HG02571 (cell line): ENCODE measurements around the gene ANAPC7.
"Not testable (repeated sequence)": the region's sequence is repeated elsewhere in the genome, so short reads cannot be mapped to it uniquely, and the experiment has no call there.

Experiments
- ATAC-seq: cut with Tn5 transposase; IDR thresholded peaks from one replicate; pipeline ENCODE4 v1.9.1; 2021; ENCODE audit warnings: mild to moderate bottlenecking, moderate library complexity; ENCODE audit not compliant: unreplicated experiment

ANAPC7 gene, protein sequence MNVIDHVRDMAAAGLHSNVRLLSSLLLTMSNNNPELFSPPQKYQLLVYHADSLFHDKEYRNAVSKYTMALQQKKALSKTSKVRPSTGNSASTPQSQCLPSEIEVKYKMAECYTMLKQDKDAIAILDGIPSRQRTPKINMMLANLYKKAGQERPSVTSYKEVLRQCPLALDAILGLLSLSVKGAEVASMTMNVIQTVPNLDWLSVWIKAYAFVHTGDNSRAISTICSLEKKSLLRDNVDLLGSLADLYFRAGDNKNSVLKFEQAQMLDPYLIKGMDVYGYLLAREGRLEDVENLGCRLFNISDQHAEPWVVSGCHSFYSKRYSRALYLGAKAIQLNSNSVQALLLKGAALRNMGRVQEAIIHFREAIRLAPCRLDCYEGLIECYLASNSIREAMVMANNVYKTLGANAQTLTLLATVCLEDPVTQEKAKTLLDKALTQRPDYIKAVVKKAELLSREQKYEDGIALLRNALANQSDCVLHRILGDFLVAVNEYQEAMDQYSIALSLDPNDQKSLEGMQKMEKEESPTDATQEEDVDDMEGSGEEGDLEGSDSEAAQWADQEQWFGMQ

DNA sequence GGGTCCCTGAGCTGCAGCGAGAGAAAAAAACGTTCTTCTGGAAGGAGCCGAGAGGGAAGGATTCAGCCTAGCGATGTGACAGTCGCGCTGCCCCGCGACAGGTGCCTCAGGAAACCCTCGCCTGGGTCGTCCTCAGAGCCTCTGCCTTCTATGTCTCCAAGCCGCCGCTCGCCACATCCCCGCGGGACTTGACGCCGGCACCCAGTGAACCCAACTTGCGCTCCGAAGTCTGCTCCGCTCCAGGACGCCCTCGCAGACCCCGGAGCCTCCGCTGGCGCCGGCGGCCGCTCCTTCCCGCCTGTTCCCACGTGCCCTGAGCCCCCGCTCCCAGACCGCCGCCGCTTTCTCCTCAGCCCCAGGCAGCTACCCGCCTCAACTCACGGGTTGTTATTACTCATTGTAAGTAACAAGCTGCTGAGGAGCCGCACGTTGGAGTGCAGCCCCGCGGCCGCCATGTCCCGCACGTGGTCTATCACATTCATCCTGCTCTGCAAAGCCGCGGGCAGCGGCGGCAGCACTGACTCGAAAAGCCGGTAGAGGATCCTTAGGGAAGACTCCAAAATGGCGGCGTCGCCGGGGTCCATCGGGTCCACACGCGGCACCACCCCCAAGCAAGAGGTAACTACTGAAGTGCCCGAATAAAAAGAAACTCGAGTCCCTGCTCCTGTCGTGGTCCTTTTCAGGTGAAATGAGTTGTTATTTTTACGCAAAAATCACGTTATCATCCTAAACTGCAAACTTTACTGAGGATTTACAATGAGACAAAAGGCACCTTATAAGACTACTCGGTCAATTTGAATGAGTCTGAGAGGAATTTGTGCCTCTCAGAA is at the start of gene ANAPC7:
Gene ANAPC7 (minus strand): TSS at position 563 of the 830 bp plus-strand sequence. CDS start 81 bp downstream, at position 482.
- peak; percentile 66 for ATAC-seq

DNA sequence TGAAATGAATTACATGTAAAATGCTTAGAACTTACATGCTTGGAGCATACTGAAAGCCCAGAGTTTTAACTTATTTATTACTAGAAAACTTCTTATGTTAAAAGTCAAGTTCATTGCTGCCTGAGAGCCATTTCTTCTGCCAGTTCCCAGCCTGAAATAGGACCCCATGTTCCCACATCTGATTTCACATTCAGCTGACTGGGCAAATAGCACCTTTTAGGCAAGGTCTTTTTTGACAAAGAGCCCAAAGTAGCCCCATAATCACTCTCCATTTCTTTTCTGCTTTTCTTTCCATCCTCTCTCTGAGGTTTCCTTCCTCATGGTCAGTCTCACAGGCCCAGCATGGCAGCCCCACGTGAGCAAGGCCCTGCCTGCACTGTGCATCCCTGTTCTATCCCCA is 47.8 kb upstream of the ANAPC7 start:
- ATAC-seq: no peak

DNA sequence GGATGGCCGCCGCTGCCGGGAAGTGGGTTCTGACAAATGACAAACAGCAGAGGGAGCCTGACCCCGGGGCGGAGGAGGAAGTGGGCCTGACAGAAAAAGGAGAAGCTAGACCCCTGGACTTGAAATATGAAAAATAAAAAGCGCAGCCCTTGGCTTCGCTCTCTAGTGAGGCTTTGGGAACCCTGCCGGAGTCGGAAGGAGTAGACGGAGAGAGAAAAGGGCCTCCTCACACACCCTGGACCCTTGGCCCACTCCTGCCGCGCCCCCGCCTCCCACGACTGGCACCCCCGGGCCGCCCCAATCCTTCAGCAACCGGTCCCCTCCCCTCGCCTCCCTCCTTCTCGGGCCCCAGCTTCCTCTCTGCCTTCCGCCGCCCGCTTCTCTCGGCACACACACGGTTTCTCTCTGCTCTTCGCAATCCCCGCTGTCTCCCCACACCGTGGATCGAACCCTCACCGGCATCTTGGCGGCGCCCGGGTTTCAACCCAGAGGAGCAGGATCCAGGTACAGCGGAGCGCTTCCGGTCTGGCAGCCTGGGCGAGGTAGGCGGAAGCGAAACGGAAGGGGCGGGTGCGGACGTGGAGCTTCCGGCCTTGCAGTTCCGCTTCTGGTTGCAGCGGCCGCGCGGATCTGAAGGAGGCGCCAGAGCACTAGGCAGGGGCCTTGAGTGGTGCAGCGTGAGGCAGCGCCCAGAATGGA is 46.4 kb upstream of the ANAPC7 start, which contains the start of gene ARPC3:
Gene ARPC3 (minus strand): TSS at position 539 of the 699 bp plus-strand sequence. CDS start 77 bp downstream, at position 462.
- peak; percentile 89 for ATAC-seq

- ATAC-seq: no peak
Observed at GRCh38 chr12:110444455-110444854, 40.9 kb upstream of the ANAPC7 start.

- ATAC-seq: no peak
Observed at GRCh38 chr12:110436231-110436630, 32.7 kb upstream of the ANAPC7 start.

- no peak for ATAC-seq
Observed at GRCh38 chr12:110431957-110432587, 28.6 kb upstream of the ANAPC7 start.

- not testable (repeated sequence) for ATAC-seq
Observed at GRCh38 chr12:110429676-110430075, 26.2 kb upstream of the ANAPC7 start.

- no peak for ATAC-seq
Observed at GRCh38 chr12:110426406-110426805, 22.9 kb upstream of the ANAPC7 start.

- ATAC-seq: no peak
Observed at GRCh38 chr12:110424237-110424636, 20.7 kb upstream of the ANAPC7 start.

GRCh38 chr12:110421701-110422100 is 18.2 kb upstream of the ANAPC7 start:
- ATAC-seq: no peak

- no peak for ATAC-seq
Observed at GRCh38 chr12:110421159-110421661, 17.7 kb upstream of the ANAPC7 start.

DNA sequence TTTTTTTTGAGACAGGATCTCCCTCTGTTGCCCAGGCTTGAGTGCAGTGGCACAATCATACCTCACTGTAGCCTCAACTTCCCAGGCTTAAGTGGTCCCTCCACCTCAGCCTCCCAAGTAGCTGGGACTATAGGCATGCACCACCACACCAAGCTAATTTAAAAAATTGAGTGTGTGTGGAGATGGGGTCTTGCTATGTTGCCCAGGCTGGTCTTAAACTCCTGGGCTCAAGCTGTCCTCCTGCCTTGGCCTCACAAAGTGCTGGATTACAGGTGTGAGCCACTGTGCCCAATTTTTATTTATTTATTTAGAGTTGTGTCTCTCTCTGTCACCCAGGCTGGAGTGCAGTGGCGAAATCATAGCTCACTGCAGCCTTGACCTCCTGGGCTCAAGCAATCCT is 17.1 kb upstream of the ANAPC7 start:
- not testable (repeated sequence) for ATAC-seq

DNA sequence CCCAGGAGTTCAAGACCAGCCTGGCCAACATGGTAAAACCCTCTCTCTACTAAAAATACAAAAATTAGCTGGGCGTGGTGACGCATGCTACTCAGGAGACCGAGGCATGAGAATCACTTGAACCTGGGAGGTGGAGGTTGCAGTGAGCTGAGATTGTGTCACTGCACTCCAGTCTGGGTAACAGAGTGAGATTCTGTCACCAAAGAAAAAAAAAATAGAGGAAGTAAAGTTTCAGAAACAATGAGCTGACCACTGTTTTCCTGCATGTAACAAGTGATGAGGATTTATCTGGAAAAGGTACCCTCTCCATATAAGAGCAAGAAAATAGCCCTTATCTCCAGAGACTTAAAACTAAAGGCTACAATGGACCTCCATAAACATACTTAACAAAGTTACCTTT is 13.6 kb upstream of the ANAPC7 start:
- not testable (repeated sequence) for ATAC-seq

GRCh38 chr12:110410086-110410485 is 6.6 kb upstream of the ANAPC7 start:
- not testable (repeated sequence) for ATAC-seq

- ATAC-seq: not testable (repeated sequence)
Observed at GRCh38 chr12:110405126-110405662, 1.7 kb upstream of the ANAPC7 start.

GRCh38 chr12:110403976-110404682 is 621 bp upstream of the ANAPC7 start:
- ATAC-seq: no peak

DNA sequence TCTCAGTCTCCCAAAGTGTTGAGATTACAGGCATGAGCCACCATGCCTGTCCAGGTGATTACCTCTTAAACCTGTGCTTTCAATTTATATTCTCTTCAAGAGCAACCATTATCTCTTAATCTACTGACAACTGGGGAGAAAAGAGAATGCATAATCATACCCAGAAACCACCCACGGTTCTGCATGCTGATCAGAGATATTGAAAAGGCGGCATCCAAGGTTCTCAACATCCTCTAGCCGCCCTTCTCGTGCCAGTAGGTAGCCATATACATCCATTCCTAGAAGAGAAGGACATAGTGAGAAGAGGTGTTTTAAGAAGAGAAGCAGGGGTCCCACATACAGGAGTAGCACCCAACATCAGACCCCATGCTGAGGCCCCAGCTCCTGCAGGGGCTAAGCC is 20.8 kb downstream of the ANAPC7 start:
- no peak for ATAC-seq

DNA sequence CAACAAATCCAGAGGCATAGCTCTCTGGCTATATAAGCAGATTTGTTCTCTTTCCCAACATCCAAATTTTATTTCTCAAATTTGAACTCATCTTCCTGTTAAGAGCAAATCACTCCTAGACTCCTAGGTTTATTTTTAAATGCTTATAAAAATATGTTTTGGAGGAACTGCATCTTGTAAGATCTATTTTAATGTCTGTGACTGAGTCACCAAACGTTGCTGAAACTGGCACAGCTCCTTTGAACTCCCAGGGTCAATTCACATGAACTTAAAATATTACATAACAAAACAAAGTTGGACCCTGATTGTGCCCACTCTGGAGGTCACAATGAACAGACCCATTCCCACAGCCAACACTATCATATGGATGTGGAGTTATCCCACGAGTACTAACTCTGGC is 23.9 kb downstream of the ANAPC7 start:
- no peak for ATAC-seq

- ATAC-seq: no peak
Observed at GRCh38 chr12:110379197-110379596, 24.3 kb downstream of the ANAPC7 start.
